RWPE2 (cell line): ENCODE measurements around the gene FOSL2.

Experiments used
- ATAC-seq: fragments of 200-7000 bp; cut with Tn5 transposase; 3 replicates; pipeline ENCODE4 v1.9.1; 2021; ENCODE audit warnings: low read depth
- DNase-seq: peaks from one replicate; pipeline ENCODE4 v3.0.0-alpha.2; 2020; ENCODE audit warnings: low spot score
- H3K27ac ChIP-seq: fragments of 450-650 bp; 2 replicates; pipeline ENCODE4 v1.5.1; 2017; ENCODE audit warnings: mild to moderate bottlenecking; ENCODE audit not compliant: poor library complexity, severe bottlenecking
- H3K27me3 ChIP-seq: fragments of 250-450 bp; sonication (Bioruptor Pico); 2 replicates; pipeline ENCODE4 v1.5.1; 2021; ENCODE audit warnings: mild to moderate bottlenecking, moderate library complexity; ENCODE audit not compliant: insufficient read depth, poor library complexity, severe bottlenecking
- H3K36me3 ChIP-seq: fragments of 250-450 bp; sonication (Bioruptor Pico); 2 replicates; pipeline ENCODE4 v1.5.1; 2020; ENCODE audit warnings: low read depth, mild to moderate bottlenecking, moderate library complexity
- H3K4me1 ChIP-seq: fragments of 250-450 bp; sonication (Bioruptor Pico); 2 replicates; pipeline ENCODE4 v1.5.1; 2021; ENCODE audit warnings: mild to moderate bottlenecking, moderate library complexity; ENCODE audit not compliant: insufficient read depth, poor library complexity, severe bottlenecking
- H3K4me3 ChIP-seq: fragments of 250-450 bp; sonication (Bioruptor Pico); 2 replicates; pipeline ENCODE4 v1.5.1; 2021; ENCODE audit warnings: mild to moderate bottlenecking, moderate library complexity; ENCODE audit not compliant: severe bottlenecking
- H3K9me3 ChIP-seq: fragments of 250-450 bp; sonication (Bioruptor Pico); 2 replicates; pipeline ENCODE4 v1.5.1; 2021; ENCODE audit warnings: mild to moderate bottlenecking, moderate library complexity; ENCODE audit not compliant: severe bottlenecking
- CTCF ChIP-seq: fragments of 450-650 bp; IDR thresholded peaks from one replicate; pipeline ENCODE4 v1.5.1; 2017; ENCODE audit warnings: mild to moderate bottlenecking, moderate library complexity; ENCODE audit not compliant: poor library complexity, severe bottlenecking

Gene FOSL2

GRCh38 chr2:28392297-28393113 is at the start of gene FOSL2:
Gene FOSL2 (plus strand): TSS chr2:28392858. CDS start chr2:28393721, 863 bp downstream.
- TF ChIP-seq CTCF = peak; percentile 32
- Histone ChIP-seq H3K27ac (peak within 1 kb of the TSS; percentile 94), H3K36me3 (peaks cover 34% of the 10 kb centered on the region), H3K4me1 (peaks cover 25% of the 10 kb centered on the region), H3K9me3 (no peaks in the 10 kb centered on the region), H3K4me3 (peak within 1 kb of the TSS; percentile 83), H3K27me3 (no peaks in the 10 kb centered on the region)
- ATAC-seq = peak; percentile 70
- peak; percentile 97 for DNase-seq

- Histone ChIP-seq H3K4me1 (peaks cover 11% of the 10 kb centered on the region), H3K27me3 (no peaks in the 10 kb centered on the region), H3K27ac (no peak overlapping the region), H3K36me3 (no peaks in the 10 kb centered on the region), H3K4me3 (no peak overlapping the region), H3K9me3 (no peaks in the 10 kb centered on the region)
- DNase-seq (no peak), ATAC-seq (no peak)
- TF ChIP-seq CTCF = no peak
Measured at GRCh38 chr2:28343184-28343942, 49.3 kb upstream of the FOSL2 start.

GRCh38 chr2:28343971-28344715 is 48.5 kb upstream of the FOSL2 start:
- Histone ChIP-seq H3K4me1 (peaks cover 4% of the 10 kb centered on the region), H3K4me3 (no peak overlapping the region), H3K9me3 (no peaks in the 10 kb centered on the region), H3K27ac (no peak overlapping the region), H3K27me3 (no peaks in the 10 kb centered on the region), H3K36me3 (no peaks in the 10 kb centered on the region)
- DNase-seq (no peak), ATAC-seq (no peak)
- no peak for TF ChIP-seq CTCF

GRCh38 chr2:28344756-28345373 is 47.8 kb upstream of the FOSL2 start:
- H3K9me3 ChIP-seq = no peaks in the 10 kb centered on the region
- no peak for DNase-seq
- no peaks in the 10 kb centered on the region for H3K36me3 ChIP-seq
- H3K27me3 ChIP-seq = no peaks in the 10 kb centered on the region
- no peak overlapping the region for H3K4me3 ChIP-seq
- H3K4me1 ChIP-seq = peaks cover 4% of the 10 kb centered on the region
- ATAC-seq = no peak
- TF ChIP-seq CTCF = no peak
- H3K27ac ChIP-seq = no peak overlapping the region
